NCI-H2196 treated with DMSO at 0.1 percent for 48 hours (cell line): ENCODE data around the gene ANKRD40.
"Not testable (repeated sequence)": the region's sequence is repeated elsewhere in the genome, so short reads cannot be mapped to it uniquely, and the experiment has no call there.

Source experiments
- DNase-seq: peaks from one replicate; lab custom pipeline; 2025; ENCODE audit not compliant: unreplicated experiment; lab: John Stamatoyannopoulos, UW

ANKRD40 gene

GRCh38 chr17:50712641-50713040 is 4.9 kb upstream of the ANKRD40 start:
- no peak for DNase-seq

GRCh38 chr17:50710650-50711049 is 2.9 kb upstream of the ANKRD40 start:
- DNase-seq, result no peak

DNA sequence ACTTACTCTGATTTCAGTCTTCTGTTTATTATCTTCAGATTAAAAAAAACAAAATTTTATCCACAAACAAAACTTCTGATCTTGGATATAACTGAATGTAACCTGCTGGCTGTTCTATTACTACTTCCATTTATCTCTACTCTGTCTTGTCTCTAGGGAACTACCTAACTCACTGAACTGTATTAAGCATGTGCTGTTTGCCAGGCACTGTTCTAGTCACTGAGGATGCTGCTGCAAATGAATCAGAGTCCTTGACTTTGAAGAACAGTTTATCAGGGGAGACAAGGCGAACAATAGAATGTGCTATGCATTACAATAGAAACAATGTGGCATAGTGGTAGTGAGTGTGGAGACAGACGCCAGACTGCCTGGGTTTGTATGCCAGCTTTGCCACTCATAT is 2.3 kb upstream of the ANKRD40 start:
- DNase-seq, result no peak

DNA sequence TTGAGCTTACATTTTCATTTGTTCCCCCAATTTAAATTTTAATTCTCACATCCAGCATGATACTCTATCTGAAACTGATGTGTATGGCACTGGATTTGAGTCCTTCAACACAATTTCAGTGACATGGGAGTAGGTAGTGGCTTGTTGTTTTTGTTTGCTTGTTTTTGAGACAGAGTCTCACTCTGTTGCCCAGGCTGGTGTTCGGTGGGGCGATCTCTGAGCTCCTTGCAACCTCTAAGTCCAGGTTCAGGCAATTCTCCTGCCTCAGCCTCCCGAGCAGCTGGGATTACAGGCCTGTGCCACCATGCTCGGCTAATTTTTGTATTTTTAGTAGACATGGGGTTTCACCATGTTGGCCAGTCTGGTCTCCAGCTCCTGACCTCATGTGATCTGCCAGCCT is 1.3 kb upstream of the ANKRD40 start:
- DNase-seq, result not testable (repeated sequence)

- no peak for DNase-seq
Observed at GRCh38 chr17:50708050-50709000, 611 bp upstream of the ANKRD40 start.

- no peak for DNase-seq
Observed at GRCh38 chr17:50703162-50703561, 4.6 kb downstream of the ANKRD40 start.

DNA sequence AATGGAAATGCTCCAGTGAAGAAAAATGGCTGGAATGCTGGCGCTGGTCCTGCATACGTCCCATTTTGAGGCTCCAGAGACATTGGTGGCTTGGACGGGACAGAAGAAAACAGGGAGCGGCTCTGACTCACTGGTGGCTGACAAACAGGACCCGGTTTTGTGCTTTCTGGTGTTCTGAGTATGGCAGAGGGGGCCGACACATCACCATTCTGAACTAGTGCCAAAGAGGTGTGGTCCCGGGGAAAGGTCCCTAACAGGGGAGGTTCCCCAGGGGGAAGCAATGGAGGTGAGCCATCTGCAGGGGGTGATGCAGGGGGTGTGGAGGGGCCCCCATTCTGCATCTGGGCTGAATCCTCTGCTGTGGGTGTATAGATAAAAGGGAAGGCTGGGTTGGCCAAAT is 8.3 kb downstream of the ANKRD40 start:
- no peak for DNase-seq

DNA sequence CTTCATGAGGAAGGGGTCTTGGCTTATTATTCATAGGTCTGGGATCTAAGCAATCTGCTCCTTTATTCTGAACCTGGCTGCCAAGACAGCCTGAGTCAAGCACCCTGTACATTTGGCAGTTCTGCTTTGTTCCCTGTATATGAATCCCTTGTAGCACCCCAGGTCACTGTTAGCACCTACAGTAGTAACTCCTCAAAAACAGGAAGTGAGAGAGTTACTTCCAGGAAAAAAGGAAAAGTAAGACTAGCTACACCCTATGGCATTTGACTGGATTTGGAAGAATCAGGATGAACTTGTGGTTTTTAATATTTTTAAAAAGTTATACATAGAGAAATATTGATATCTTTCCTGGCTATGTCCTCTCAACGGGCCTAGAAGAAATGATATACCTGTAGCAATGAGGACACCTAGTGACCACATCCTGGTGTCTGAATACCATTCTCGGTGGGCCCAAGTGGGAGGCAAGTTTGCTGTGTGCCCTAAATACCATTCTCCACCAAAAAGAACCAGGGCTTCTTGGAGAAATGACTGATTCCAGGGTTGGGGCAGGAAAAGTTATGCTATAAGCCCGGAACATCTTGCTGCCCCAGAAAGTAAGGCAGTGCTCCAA is 9.9 kb downstream of the ANKRD40 start:
- DNase-seq, result no peak

- DNase-seq, result no peak
Observed at GRCh38 chr17:50697062-50697461, 10.7 kb downstream of the ANKRD40 start.

DNA sequence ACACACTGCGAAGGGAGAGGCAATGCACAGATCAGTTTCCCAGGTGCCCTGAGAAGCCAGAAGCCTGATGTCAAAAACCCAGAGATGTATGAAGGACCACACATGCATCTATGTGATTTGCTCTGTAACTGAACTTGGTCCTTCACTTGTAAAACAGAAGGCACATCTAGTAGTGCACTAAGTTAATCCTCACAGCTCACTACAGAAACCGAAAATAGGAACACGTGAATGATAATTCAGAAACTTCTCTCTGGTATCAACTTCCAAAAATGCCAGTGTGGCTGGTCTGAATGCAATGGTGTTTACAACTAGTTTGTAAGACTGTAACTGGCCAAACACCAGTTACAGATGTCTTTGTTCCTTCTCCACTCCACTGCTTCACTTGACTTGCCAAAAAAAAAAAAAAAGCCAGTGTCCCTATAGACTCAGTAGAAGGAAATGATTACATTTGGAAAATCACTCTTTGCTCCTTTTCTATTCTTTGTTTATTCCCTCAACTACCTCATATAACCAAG is 11.3 kb downstream of the ANKRD40 start:
- DNase-seq, result no peak

- no peak for DNase-seq
Observed at GRCh38 chr17:50693036-50693682, 14.6 kb downstream of the ANKRD40 start.

- no peak for DNase-seq
Observed at GRCh38 chr17:50692448-50693035, 15.2 kb downstream of the ANKRD40 start.

- DNase-seq, result peak; percentile 68
Observed at GRCh38 chr17:50691550-50692447, 15.9 kb downstream of the ANKRD40 start.

DNA sequence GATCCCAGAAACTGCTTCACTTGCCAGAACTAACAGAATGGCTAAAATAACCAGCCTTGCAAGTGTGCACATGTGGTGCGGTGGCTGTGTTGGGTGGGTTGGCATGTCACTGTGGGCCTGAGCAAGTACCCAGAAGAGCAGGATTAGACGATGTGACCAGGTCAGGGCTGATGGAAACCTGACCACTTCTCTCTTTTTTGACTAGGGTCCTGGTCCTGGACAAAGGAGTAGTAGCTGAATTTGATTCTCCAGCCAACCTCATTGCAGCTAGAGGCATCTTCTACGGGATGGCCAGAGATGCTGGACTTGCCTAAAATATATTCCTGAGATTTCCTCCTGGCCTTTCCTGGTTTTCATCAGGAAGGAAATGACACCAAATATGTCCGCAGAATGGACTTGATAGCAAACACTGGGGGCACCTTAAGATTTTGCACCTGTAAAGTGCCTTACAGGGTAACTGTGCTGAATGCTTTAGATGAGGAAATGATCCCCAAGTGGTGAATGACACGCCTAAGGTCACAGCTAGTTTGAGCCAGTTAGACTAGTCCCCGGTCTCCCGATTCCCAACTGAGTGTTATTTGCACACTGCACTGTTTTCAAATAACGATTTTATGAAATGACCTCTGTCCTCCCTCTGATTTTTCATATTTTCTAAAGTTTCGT is 16.7 kb downstream of the ANKRD40 start:
- no peak for DNase-seq

- no peak for DNase-seq
Observed at GRCh38 chr17:50689956-50690886, 17.5 kb downstream of the ANKRD40 start.

DNA sequence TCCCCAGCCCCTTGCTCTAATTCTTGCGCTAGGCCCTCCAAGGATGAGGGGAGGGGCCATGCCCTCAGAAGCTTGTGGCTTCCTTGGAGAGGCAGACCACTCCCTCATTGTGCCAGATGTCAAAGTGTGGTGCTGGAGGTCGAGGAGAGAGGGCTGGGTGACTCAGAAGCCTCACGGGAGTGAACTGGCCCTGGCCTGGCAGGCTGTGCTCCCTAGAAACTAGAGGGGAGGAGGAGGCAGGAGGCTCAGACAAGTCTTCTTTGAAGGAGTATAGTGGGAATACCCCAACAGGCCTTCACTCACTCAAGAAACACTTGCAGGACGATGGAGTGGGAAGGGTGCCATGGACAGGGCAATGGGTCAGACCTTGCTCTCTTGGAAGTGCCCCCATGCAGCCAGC is 18.5 kb downstream of the ANKRD40 start:
- no peak for DNase-seq

GRCh38 chr17:50688245-50688644 is 19.5 kb downstream of the ANKRD40 start:
- DNase-seq, result no peak

- no peak for DNase-seq
Observed at GRCh38 chr17:50687200-50688066, 20.3 kb downstream of the ANKRD40 start.
